Endothelial cell of umbilical vein (primary cell): ENCODE measurements around the gene ST8SIA1. TPM values are rescaled to one million over a fixed set of nuclear protein-coding genes. Genes with fewer than 3 reads are reported as not detected.

Experiments
- BruUV-seq: library from RNA; stranded (reverse); fragments of 400-500 nt; replicated peaks from 2 replicates; lab custom pipeline; 2021; lab: Mats Ljungman, UMichigan
- CTCF ChIA-PET: fragments of 300-600, 350-600 bp; sonication (Branson Sonifier 250); formaldehyde crosslinking; loops from one replicate; lab custom pipeline; 2021; ENCODE audit warnings: antibody characterized with exemption, inconsistent platforms; lab: Charles Lee
- POLR2A ChIA-PET: fragments of 300-600, 350-600 bp; sonication (Branson Sonifier 250); formaldehyde crosslinking; loops from one replicate; lab custom pipeline; 2021; ENCODE audit warnings: antibody characterized with exemption, inconsistent platforms; lab: Charles Lee
- DNase-seq: peaks from one replicate; pipeline ENCODE4 v3.0.0-alpha.2; 2011; ENCODE audit warnings: low read depth, low spot score
- FAIRE-seq: peaks from 2 replicates; lab custom pipeline; 2011; peaks lifted over from hg19 to GRCh38; lab: Jason Lieb, UNC
- H2AFZ ChIP-seq: 2 replicates; pipeline ENCODE4 v1.6.0; 2012; ENCODE audit warnings: low read depth, low read length, control low read depth, inconsistent platforms
- H3K27ac ChIP-seq: 2 replicates; pipeline ENCODE4 v1.5.1; 2011; ENCODE audit warnings: low read depth, mild to moderate bottlenecking, control low read depth, low read length, moderate library complexity; ENCODE audit not compliant: insufficient read depth
- H3K27me3 ChIP-seq, 2 experiments: 2 replicates each; pipeline versions ENCODE4 v1.6.0 to v1.6.1; 2011; ENCODE audit warnings: low read length in 2 of 2, mixed read lengths in 1 of 2; ENCODE audit not compliant: control insufficient read depth in 2 of 2, insufficient read depth in 2 of 2
- H3K36me3 ChIP-seq, 2 experiments: 2 replicates in 1 of 2; 3 replicates in 1 of 2; pipeline ENCODE4 v1.5.1; 2011; ENCODE audit warnings: low read length in 2 of 2, mild to moderate bottlenecking in 1 of 2, moderate library complexity in 1 of 2; ENCODE audit not compliant: control insufficient read depth in 2 of 2, insufficient read depth in 2 of 2; ENCODE audit errors: extremely low read depth in 1 of 2
- H3K4me1 ChIP-seq: 3 replicates; pipeline ENCODE4 v1.5.1; 2011; ENCODE audit warnings: mild to moderate bottlenecking, low read length; ENCODE audit not compliant: control insufficient read depth, insufficient read depth; ENCODE audit errors: extremely low read depth
- H3K4me2 ChIP-seq: 2 replicates; pipeline ENCODE4 v1.6.1; 2011; ENCODE audit warnings: low read length, control low read depth, mixed read lengths; ENCODE audit not compliant: insufficient read depth
- H3K4me3 ChIP-seq, 3 experiments: fragments of 200-600 bp in 1 of 3; sonication (generic), shearing (Covaris generic) in 1 of 3; replicated peaks in 1 of 3; 2 replicates each; pipeline ENCODE4 v1.5.1; 2011 to 2016; ENCODE audit warnings: control low read depth in 3 of 3, low read length in 3 of 3, mild to moderate bottlenecking in 2 of 3, inconsistent platforms in 1 of 3, low read depth in 1 of 3, moderate library complexity in 1 of 3; ENCODE audit not compliant: insufficient read depth in 1 of 3
- H3K79me2 ChIP-seq: 2 replicates; pipeline ENCODE4 v1.6.0; 2012; ENCODE audit warnings: low read length, inconsistent platforms; ENCODE audit not compliant: control insufficient read depth, insufficient read depth
- H3K9ac ChIP-seq: replicated peaks from 2 replicates; pipeline ENCODE3; 2011; ENCODE audit warnings: low read length, control low read depth; ENCODE audit not compliant: insufficient read depth; ENCODE audit errors: extremely low read depth
- H3K9me1 ChIP-seq: replicated peaks from 3 replicates; pipeline ENCODE4 v1.6.0; 2011; ENCODE audit warnings: mild to moderate bottlenecking, low read length; ENCODE audit not compliant: control insufficient read depth, insufficient read depth; ENCODE audit errors: extremely low read depth
- H3K9me3 ChIP-seq: replicated peaks from 2 replicates; pipeline ENCODE4 v1.5.1; 2012; ENCODE audit warnings: low read length, inconsistent platforms; ENCODE audit not compliant: control insufficient read depth, insufficient read depth
- H4K20me1 ChIP-seq: replicated peaks from 2 replicates; pipeline ENCODE3; 2011; ENCODE audit warnings: mild to moderate bottlenecking, low read length; ENCODE audit not compliant: control insufficient read depth, insufficient read depth; ENCODE audit errors: extremely low read depth
- CTCF ChIP-seq, 2 donors: IDR thresholded peaks; 1 replicate in 1 of 2; 2 replicates in 1 of 2; pipeline ENCODE4 v1.5.1; 2011; ENCODE audit warnings: low read length in 2 of 2, mild to moderate bottlenecking in 2 of 2, moderate library complexity in 2 of 2, control low read depth in 1 of 2, inconsistent platforms in 1 of 2, low read depth in 1 of 2; ENCODE audit not compliant: insufficient read depth in 1 of 2; ENCODE audit errors: extremely low read depth in 1 of 2
- FOS ChIP-seq: IDR thresholded peaks from 2 replicates; pipeline ENCODE4 v1.6.1; 2011; ENCODE audit warnings: mild to moderate bottlenecking, low read length, moderate library complexity, borderline replicate concordance; ENCODE audit not compliant: insufficient read depth
- GATA2 ChIP-seq: IDR thresholded peaks from 2 replicates; pipeline ENCODE4 v1.7.0; 2011; ENCODE audit warnings: low read depth, mild to moderate bottlenecking, moderate library complexity, mixed read lengths, low read length; ENCODE audit not compliant: insufficient read length, insufficient read depth
- MAX ChIP-seq: IDR thresholded peaks from 2 replicates; pipeline ENCODE4 v1.6.1; 2011; ENCODE audit not compliant: insufficient read depth, insufficient read length
- MYC ChIP-seq: IDR thresholded peaks from one replicate; pipeline ENCODE4 v1.6.1; 2011; ENCODE audit warnings: mild to moderate bottlenecking, low read depth, low read length
- POLR2A ChIP-seq: IDR thresholded peaks from 2 replicates; pipeline ENCODE4 v1.6.1; 2012; ENCODE audit warnings: low read depth, mild to moderate bottlenecking, control low read depth, low read length
- POLR2AphosphoS5 ChIP-seq: IDR thresholded peaks from 2 replicates; pipeline ENCODE4 v1.6.1; 2012; ENCODE audit warnings: low read depth, mild to moderate bottlenecking, control low read depth, low read length, moderate library complexity; ENCODE audit not compliant: insufficient read depth
- dilution Hi-C: fragments of 300-500 bp; cut with MboI; formaldehyde crosslinking; loops from one replicate; pipeline ENCODE4 v1.15.0; 2019; ENCODE audit warnings: low sequenced_read_pairs; ENCODE audit not compliant: extremely low pct_ligation_motif_present
- intact Hi-C: fragments of 100-400 bp; cut with micrococcal nuclease; formaldehyde crosslinking; loops from one replicate; pipeline ENCODE4 v1.10.0; 2022
- polyA plus RNA-seq, 4 experiments: library from polyadenylated mRNA; depleted of rRNA in 3 of 4; stranded (reverse) in 3 of 4; unstranded in 1 of 4; fragments of >200 nt; gene quantifications; 2 replicates each; pipeline versions ENCODE4 v1.2.1 to v1.2.3, GENCODE V29; 2011 to 2012; ENCODE audit warnings: missing spikeins in 1 of 4
- total RNA-seq: library from RNA; stranded (reverse); gene quantifications from 2 replicates; pipeline ENCODE4 v1.2.3, GENCODE V29; 2021

Gene ST8SIA1
- total and polyA plus RNA-seq, 2 donors (not counting 3 experiments of a cell fraction or from before 2014, with no cell fraction given) = not detected

GRCh38 chr12:22289250-22289649, 45.3 kb downstream of the ST8SIA1 start:
- no peaks in the 10 kb centered on the region for H3K9me3 ChIP-seq
- no peaks in the 10 kb centered on the region for H3K79me2 ChIP-seq
- H3K4me3 ChIP-seq = no peak overlapping the region
- no peaks in the 10 kb centered on the region for H3K27me3 ChIP-seq
- no peak for DNase-seq
- ChIA-PET POLR2A (no interaction called here), CTCF (interaction anchor here (1.8 kb wide), 1 partner anchor 13 kb away, joined by 11 read pairs; no protein-coding TSS in a partner anchor)
- no peak overlapping the region for H3K27ac ChIP-seq
- no peak overlapping the region for H3K9ac ChIP-seq
- BruUV-seq = no TSS peak
- no peaks in the 10 kb centered on the region for H4K20me1 ChIP-seq
- FAIRE-seq = no peak
- intact Hi-C loops = loop anchor here (10.0 kb wide), 1 partner anchor 256 kb away; the partner anchor contains the start of gene C2CD5
- H2AFZ ChIP-seq = no peak overlapping the region
- dilution Hi-C loops = no loop called here
- no peaks in the 10 kb centered on the region for H3K9me1 ChIP-seq
- H3K4me2 ChIP-seq = no peak overlapping the region
- peaks cover 11% of the 10 kb centered on the region for H3K4me1 ChIP-seq
- H3K36me3 ChIP-seq = no peaks in the 10 kb centered on the region
- TF ChIP-seq FOS (no peak), CTCF (IDR thresholded peaks at IDR 0.05; ENCODE audit: extremely low read depth in 1 of 2, insufficient read depth in 1 of 2, low read depth in 1 of 2, low read length in 2 of 2) (no peak), POLR2A (no peak), MYC (no peak), POLR2AphosphoS5 (no peak), MAX (no peak), GATA2 (no peak)
